Lower leg skin (tissue), 3 donors: Measurements from ENCODE around the gene TMC5.

ENCODE experiments used
- POLR2A ChIP-seq, 2 donors: fragments of 450-650 bp; IDR thresholded peaks; one replicate each; pipeline ENCODE4 v1.6.1; 2016 to 2017; ENCODE audit warnings: antibody characterized with exemption in 2 of 2, mild to moderate bottlenecking in 1 of 2, moderate library complexity in 1 of 2
- TF ChIP-seq, protein P1 (sequence below), 3 donors: fragments of 450-650 bp; IDR thresholded peaks; one replicate each; pipeline ENCODE4 v1.5.1; 2016; ENCODE audit warnings: antibody characterized with exemption in 3 of 3, mild to moderate bottlenecking in 3 of 3, moderate library complexity in 2 of 3

DNA sequence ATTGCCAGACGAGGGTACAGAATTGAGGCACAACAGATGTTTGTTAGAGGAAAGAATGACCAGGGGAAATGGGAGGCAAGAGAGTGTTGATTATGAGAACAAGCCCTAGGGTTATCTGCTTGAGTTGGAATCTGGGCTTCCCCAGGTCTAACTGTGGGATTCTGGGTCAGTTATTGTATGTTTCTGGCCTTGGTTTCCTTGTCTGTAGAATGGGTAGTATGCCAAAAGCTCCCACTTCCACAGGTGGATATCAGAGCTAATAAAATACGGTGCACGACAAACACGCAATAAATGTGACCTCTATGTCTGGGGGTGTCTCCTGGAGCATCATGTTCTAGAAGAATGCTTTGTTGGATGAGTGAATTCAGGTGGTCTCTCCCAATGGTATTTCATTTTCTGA lies 517 bp downstream of the TMC5 start:
- no peak for TF ChIP-seq POLR2A (IDR thresholded peaks at IDR 0.05)
- TF ChIP-seq, protein P1, sequence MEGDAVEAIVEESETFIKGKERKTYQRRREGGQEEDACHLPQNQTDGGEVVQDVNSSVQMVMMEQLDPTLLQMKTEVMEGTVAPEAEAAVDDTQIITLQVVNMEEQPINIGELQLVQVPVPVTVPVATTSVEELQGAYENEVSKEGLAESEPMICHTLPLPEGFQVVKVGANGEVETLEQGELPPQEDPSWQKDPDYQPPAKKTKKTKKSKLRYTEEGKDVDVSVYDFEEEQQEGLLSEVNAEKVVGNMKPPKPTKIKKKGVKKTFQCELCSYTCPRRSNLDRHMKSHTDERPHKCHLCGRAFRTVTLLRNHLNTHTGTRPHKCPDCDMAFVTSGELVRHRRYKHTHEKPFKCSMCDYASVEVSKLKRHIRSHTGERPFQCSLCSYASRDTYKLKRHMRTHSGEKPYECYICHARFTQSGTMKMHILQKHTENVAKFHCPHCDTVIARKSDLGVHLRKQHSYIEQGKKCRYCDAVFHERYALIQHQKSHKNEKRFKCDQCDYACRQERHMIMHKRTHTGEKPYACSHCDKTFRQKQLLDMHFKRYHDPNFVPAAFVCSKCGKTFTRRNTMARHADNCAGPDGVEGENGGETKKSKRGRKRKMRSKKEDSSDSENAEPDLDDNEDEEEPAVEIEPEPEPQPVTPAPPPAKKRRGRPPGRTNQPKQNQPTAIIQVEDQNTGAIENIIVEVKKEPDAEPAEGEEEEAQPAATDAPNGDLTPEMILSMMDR (IDR thresholded peaks at IDR 0.05): no peak
